IMR-90 (cell line): ENCODE data around the gene MCMBP. TPM values are rescaled to one million over a fixed set of nuclear protein-coding genes. Genes with fewer than 3 reads are reported as not detected.

ENCODE experiments used
- ATAC-seq: fragments of 200-7000 bp; cut with Tn5 transposase; 2 replicates; pipeline ENCODE4 v1.9.1; 2020; ENCODE audit warnings: low read depth, mild to moderate bottlenecking, moderate library complexity
- BruUV-seq: library from RNA; stranded (reverse); fragments of 400-500 nt; replicated peaks from 2 replicates; lab custom pipeline; 2021; lab: Mats Ljungman, UMichigan
- CTCF ChIA-PET: fragments of 300-600 bp; formaldehyde crosslinking; extraction: SDS; loops from one replicate; lab custom pipeline; 2021; ENCODE audit warnings: antibody characterized with exemption; lab: Yijun Ruan, JAX
- POLR2A ChIA-PET: fragments of 300-600 bp; sonication (Branson Sonifier 250); formaldehyde crosslinking; loops from one replicate; lab custom pipeline; 2022; ENCODE audit warnings: antibody characterized with exemption; ENCODE audit not compliant: unreplicated experiment; lab: Charles Lee
- DNase-seq: peaks from one replicate; pipeline ENCODE4 v3.0.0; 2013
- H2AFZ ChIP-seq: replicated peaks from 2 replicates; pipeline ENCODE3; 2013; ENCODE audit warnings: low read length, mild to moderate bottlenecking; ENCODE audit not compliant: poor library complexity
- H2AK5ac ChIP-seq: 2 replicates; pipeline ENCODE4 v1.6.1; 2013; ENCODE audit warnings: low read depth, low read length, inconsistent platforms
- H2AK9ac ChIP-seq: replicated peaks from 2 replicates; pipeline ENCODE3; 2013; ENCODE audit warnings: mild to moderate bottlenecking, low read depth, low read length, moderate library complexity; ENCODE audit not compliant: poor library complexity
- H2BK120ac ChIP-seq: 2 replicates; pipeline ENCODE4 v1.6.1; 2013; ENCODE audit warnings: low read depth, low read length, inconsistent platforms
- H2BK15ac ChIP-seq: 3 replicates; pipeline ENCODE4 v1.6.1; 2013; ENCODE audit warnings: low read depth, low read length, inconsistent platforms
- H2BK20ac ChIP-seq: 2 replicates; pipeline ENCODE4 v1.6.1; 2013; ENCODE audit warnings: low read depth, mild to moderate bottlenecking, inconsistent platforms, low read length, moderate library complexity
- H2BK5ac ChIP-seq: 2 replicates; pipeline ENCODE4 v1.6.1; 2013; ENCODE audit warnings: mild to moderate bottlenecking, low read depth, low read length, inconsistent platforms; ENCODE audit not compliant: poor library complexity, severe bottlenecking
- H3K14ac ChIP-seq: replicated peaks from 2 replicates; pipeline ENCODE4 v1.6.1; 2013; ENCODE audit warnings: low read depth, low read length, inconsistent platforms
- H3K18ac ChIP-seq: 2 replicates; pipeline ENCODE4 v1.6.1; 2013; ENCODE audit warnings: low read depth, low read length, control low read depth
- H3K23ac ChIP-seq: 2 replicates; pipeline ENCODE4 v1.6.1; 2013; ENCODE audit warnings: low read depth, low read length, inconsistent platforms
- H3K27ac ChIP-seq: 2 replicates; pipeline ENCODE4 v1.5.1; 2013; ENCODE audit warnings: mild to moderate bottlenecking, control low read depth, low read length; ENCODE audit not compliant: insufficient read depth
- H3K27me3 ChIP-seq: 2 replicates; pipeline ENCODE4 v1.6.1; 2013; ENCODE audit warnings: low read length; ENCODE audit not compliant: control insufficient read depth, insufficient read depth
- H3K36me3 ChIP-seq: 2 replicates; pipeline ENCODE4 v1.6.1; 2013; ENCODE audit warnings: low read length, mixed read lengths; ENCODE audit not compliant: control insufficient read depth, insufficient read depth
- H3K4ac ChIP-seq: 2 replicates; pipeline ENCODE4 v1.6.1; 2013; ENCODE audit warnings: low read depth, low read length, inconsistent platforms
- H3K4me1 ChIP-seq: 2 replicates; pipeline ENCODE4 v1.6.1; 2013; ENCODE audit warnings: low read length, mixed read lengths; ENCODE audit not compliant: control insufficient read depth, insufficient read depth
- H3K4me2 ChIP-seq: 2 replicates; pipeline ENCODE4 v1.6.1; 2013; ENCODE audit warnings: low read depth, mild to moderate bottlenecking, control low read depth, low read length, moderate library complexity
- H3K4me3 ChIP-seq: 2 replicates; pipeline ENCODE4 v1.5.1; 2013; ENCODE audit warnings: low read depth, mild to moderate bottlenecking, control low read depth, low read length, moderate library complexity; ENCODE audit not compliant: insufficient read depth
- H3K56ac ChIP-seq: 2 replicates; pipeline ENCODE4 v1.6.1; 2013; ENCODE audit warnings: low read length, inconsistent platforms; ENCODE audit not compliant: insufficient read depth; ENCODE audit errors: extremely low read depth
- H3K79me1 ChIP-seq, 2 experiments: 2 replicates each; pipeline ENCODE4 v1.6.1; 2013; ENCODE audit warnings: low read length in 2 of 2, inconsistent platforms in 1 of 2, low read depth in 1 of 2
- H3K9ac ChIP-seq: 2 replicates; pipeline ENCODE4 v1.6.1; 2013; ENCODE audit warnings: low read depth, low read length, control low read depth
- H3K9me1 ChIP-seq: 2 replicates; pipeline ENCODE4 v1.6.1; 2013; ENCODE audit warnings: low read length, inconsistent platforms; ENCODE audit not compliant: insufficient read depth
- H3K9me3 ChIP-seq: 2 replicates; pipeline ENCODE4 v1.6.1; 2013; ENCODE audit warnings: low read length; ENCODE audit not compliant: control insufficient read depth, insufficient read depth
- H4K20me1 ChIP-seq: 2 replicates; pipeline ENCODE4 v1.6.1; 2013; ENCODE audit warnings: low read length, inconsistent platforms; ENCODE audit not compliant: insufficient read depth
- H4K5ac ChIP-seq: 2 replicates; pipeline ENCODE4 v1.6.1; 2013; ENCODE audit warnings: mild to moderate bottlenecking, low read depth, low read length, control low read depth
- H4K8ac ChIP-seq, 2 experiments: 2 replicates each; pipeline ENCODE4 v1.6.1; 2013; ENCODE audit warnings: low read depth in 2 of 2, low read length in 2 of 2, control low read depth in 1 of 2, inconsistent platforms in 1 of 2
- H4K91ac ChIP-seq: 2 replicates; pipeline ENCODE4 v1.6.1; 2013; ENCODE audit warnings: low read depth, low read length, inconsistent platforms; ENCODE audit not compliant: insufficient read depth
- BHLHE40 ChIP-seq: fragments of 150-350 bp; IDR thresholded peaks from 2 replicates; pipeline ENCODE4 v1.6.1; 2016; ENCODE audit warnings: mild to moderate bottlenecking, low read depth, low read length
- CEBPB ChIP-seq: IDR thresholded peaks from 2 replicates; pipeline ENCODE4 v1.6.1; 2012; ENCODE audit warnings: low read depth, low read length, improper control_type of control experiment
- CHD1 ChIP-seq: IDR thresholded peaks from 2 replicates; pipeline ENCODE4 v1.6.1; 2012; ENCODE audit warnings: low read depth, low read length, improper control_type of control experiment
- CTCF ChIP-seq: conservative IDR thresholded peaks from 2 replicates; pipeline ENCODE4 v1.5.1; 2012; ENCODE audit warnings: mild to moderate bottlenecking, low read depth, low read length, improper control_type of control experiment
- ELK1 ChIP-seq: fragments of 150-350 bp; IDR thresholded peaks from 2 replicates; pipeline ENCODE4 v1.6.1; 2016; ENCODE audit warnings: low read depth, mild to moderate bottlenecking, low read length, moderate library complexity, borderline replicate concordance
- FOS ChIP-seq: fragments of 150-350 bp; IDR thresholded peaks from 2 replicates; pipeline ENCODE4 v1.6.1; 2016; ENCODE audit warnings: low read depth, low read length
- MAFK ChIP-seq: IDR thresholded peaks from 2 replicates; pipeline ENCODE4 v1.6.1; 2012; ENCODE audit warnings: low read depth, low read length, improper control_type of control experiment
- MAZ ChIP-seq: IDR thresholded peaks from 2 replicates; pipeline ENCODE4 v1.6.1; 2012; ENCODE audit warnings: low read depth, mild to moderate bottlenecking, low read length, improper control_type of control experiment, moderate library complexity, borderline replicate concordance
- MXI1 ChIP-seq: IDR thresholded peaks from 2 replicates; pipeline ENCODE4 v1.6.1; 2012; ENCODE audit warnings: low read depth, mild to moderate bottlenecking, low read length, moderate library complexity, borderline replicate concordance
- POLR2A ChIP-seq: IDR thresholded peaks from 2 replicates; pipeline ENCODE4 v1.6.1; 2012; ENCODE audit warnings: mild to moderate bottlenecking, low read depth, low read length
- RAD21 ChIP-seq: IDR thresholded peaks from 2 replicates; pipeline ENCODE4 v1.6.1; 2012; ENCODE audit warnings: low read length, improper control_type of control experiment
- RCOR1 ChIP-seq: IDR thresholded peaks from 2 replicates; pipeline ENCODE4 v1.6.1; 2012; ENCODE audit warnings: mild to moderate bottlenecking, low read length, improper control_type of control experiment; ENCODE audit not compliant: insufficient replicate concordance
- RFX5 ChIP-seq: IDR thresholded peaks from 2 replicates; pipeline ENCODE4 v1.8.0; 2012; ENCODE audit warnings: low read depth, mild to moderate bottlenecking, low read length, moderate library complexity
- SMC3 ChIP-seq: fragments of 150-350 bp; IDR thresholded peaks from 2 replicates; pipeline ENCODE4 v1.6.1; 2016; ENCODE audit warnings: low read depth, mild to moderate bottlenecking, antibody characterized with exemption, low read length, moderate library complexity
- USF2 ChIP-seq: fragments of 150-350 bp; IDR thresholded peaks from 2 replicates; pipeline ENCODE4 v1.6.1; 2017; ENCODE audit warnings: mild to moderate bottlenecking, antibody characterized with exemption, low read length, low read depth
- WGBS, 2 experiments: methylation state at CpG; one replicate each; pipeline versions ENCODE4 v1.1.5 to v1.1.7; 2013; ENCODE audit warnings: missing lambda C conversion rate in 2 of 2; ENCODE audit not compliant: insufficient read length in 1 of 2; ENCODE audit errors: extremely low coverage in 2 of 2; 5-methylcytosine and 5-hydroxymethylcytosine counted together
- dilution Hi-C: fragments of 300-500 bp; cut with HindIII; formaldehyde crosslinking; loops from one replicate; pipeline ENCODE4 v1.14.3; 2018; ENCODE audit warnings: low sequenced_read_pairs; ENCODE audit not compliant: unreplicated experiment
- in situ Hi-C: fragments of 300-500 bp; cut with MboI; formaldehyde crosslinking; loops from 3 replicates; pipeline ENCODE4 v1.14.3; 2019; ENCODE audit warnings: low sequenced_read_pairs, inconsistent platforms, mixed read lengths
- intact Hi-C: fragments of 100-400 bp; cut with micrococcal nuclease; formaldehyde crosslinking; loops from 2 replicates; pipeline ENCODE4 v1.10.0; 2022
- polyA plus RNA-seq, 3 experiments: library from polyadenylated mRNA; depleted of rRNA; stranded (reverse); fragments of >200 nt; gene quantifications; 2 replicates each; pipeline ENCODE4 v1.2.3, GENCODE V29; 2012; ENCODE audit warnings: low replicate concordance in 1 of 3
- total RNA-seq: library from RNA; depleted of rRNA; stranded (reverse); fragments of >200 nt; gene quantifications from 2 replicates; pipeline ENCODE4 v1.2.3, GENCODE V29; 2012

MCMBP gene
- total and polyA plus RNA-seq, 2 of the 4 experiments (the other 2 are of a cell fraction): 39.0 to 59.9 TPM

GRCh38 chr10:119896061-119896655 is 23.5 kb upstream of the MCMBP start:
- H3K56ac ChIP-seq: no peak overlapping the region
- H2BK120ac ChIP-seq: peak overlapping the region; percentile 13; the same call in 1 of the 2 replicates
- no peak overlapping the region for H2BK15ac ChIP-seq
- intact Hi-C loops: no loop called here
- in situ Hi-C loops: no loop called here
- ChIA-PET POLR2A (no interaction called here), CTCF (interaction anchor here (0.6 to 0.7 kb wide), 2 partner anchors 17 to 859 kb away, joined by 4 read pairs; no protein-coding TSS in a partner anchor)
- H3K79me1 ChIP-seq: peaks cover 9 to 71% of the 10 kb centered on the region in 2 experiments
- H2AK9ac ChIP-seq: no peak overlapping the region
- WGBS, 2 experiments: 0% methylated on average over 3 of the region's 4 CpGs; no CpG with 5 or more reads in 1 of the 2 experiments
- H4K8ac ChIP-seq: no peak overlapping the region; a peak in 1 of 4 replicates
- peaks cover 17% of the 10 kb centered on the region for H3K36me3 ChIP-seq
- H2AK5ac ChIP-seq: 0 out of 2 replicates have a peak overlapping the region, but pooled peaks have one; percentile 30
- no peak overlapping the region for H2AFZ ChIP-seq
- TF ChIP-seq BHLHE40 (no peak), MXI1 (peak; percentile 83; the same call in 1 of the 2 replicates), CTCF (no peak), ELK1 (no peak), FOS (no peak), MAFK (peak; percentile 35; the same call in 1 of the 2 replicates), MAZ (0 out of 2 replicates have a peak, but pooled peaks have one; percentile 40), RAD21 (no peak), RCOR1 (no peak), CHD1 (no peak), SMC3 (no peak), RFX5 (no peak), USF2 (no peak), POLR2A (no peak), CEBPB (peak; percentile 99)
- H4K5ac ChIP-seq: no peak overlapping the region
- H3K4ac ChIP-seq: peak overlapping the region; percentile 31; the same call in 1 of the 2 replicates
- no peaks in the 10 kb centered on the region for H3K9me3 ChIP-seq
- ATAC-seq: peak; percentile 59
- dilution Hi-C loops: no loop called here
- no TSS peak for BruUV-seq
- H3K18ac ChIP-seq: no peak overlapping the region
- H3K14ac ChIP-seq: no peak overlapping the region
- peak overlapping the region; percentile 63 for H3K4me2 ChIP-seq
- H3K4me3 ChIP-seq: no peak overlapping the region
- peaks cover 25% of the 10 kb centered on the region for H3K9me1 ChIP-seq
- H4K91ac ChIP-seq: no peak overlapping the region
- H3K9ac ChIP-seq: no peak overlapping the region
- peak; percentile 95 for DNase-seq
- no peaks in the 10 kb centered on the region for H3K27me3 ChIP-seq
- peaks cover 10% of the 10 kb centered on the region for H3K4me1 ChIP-seq
- H3K27ac ChIP-seq: peak overlapping the region; percentile 30; the same call in 1 of the 2 replicates
- peak overlapping the region; percentile 25; the same call in 1 of the 2 replicates for H2BK20ac ChIP-seq
- H2BK5ac ChIP-seq: peak overlapping the region; percentile 59
- H3K23ac ChIP-seq: 0 out of 2 replicates have a peak overlapping the region, but pooled peaks have one; percentile 25
- peaks cover 58% of the 10 kb centered on the region for H4K20me1 ChIP-seq
